HG03159 (cell line): Measurements from ENCODE around the gene CRLF3.
"Not testable (repeated sequence)": the region's sequence is repeated elsewhere in the genome, so short reads cannot be mapped to it uniquely, and the experiment has no call there.

ENCODE experiments used
- ATAC-seq: cut with Tn5 transposase; IDR thresholded peaks from one replicate; pipeline ENCODE4 v1.9.1; 2021; ENCODE audit warnings: mild to moderate bottlenecking, moderate library complexity; ENCODE audit not compliant: unreplicated experiment

CRLF3 gene

DNA sequence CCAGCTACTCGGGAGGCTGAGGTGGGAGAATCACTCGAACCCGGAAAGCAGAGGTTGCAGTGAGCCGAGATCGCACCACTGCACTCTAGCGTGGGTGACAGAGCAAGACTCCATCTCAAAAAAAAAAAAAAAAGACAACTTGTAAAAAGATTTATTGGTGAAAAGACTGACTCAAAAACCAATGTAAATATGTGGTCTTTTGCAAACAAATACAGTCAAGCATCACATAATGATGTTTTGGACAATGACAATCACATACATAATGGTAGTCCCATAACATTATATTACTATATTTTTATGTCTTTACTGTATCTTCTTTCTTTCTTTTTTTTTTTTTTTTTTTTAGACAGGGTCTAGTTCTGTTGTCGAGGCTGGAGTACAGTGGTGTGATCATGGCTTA is 8.3 kb downstream of the CRLF3 start:
- ATAC-seq = no peak

DNA sequence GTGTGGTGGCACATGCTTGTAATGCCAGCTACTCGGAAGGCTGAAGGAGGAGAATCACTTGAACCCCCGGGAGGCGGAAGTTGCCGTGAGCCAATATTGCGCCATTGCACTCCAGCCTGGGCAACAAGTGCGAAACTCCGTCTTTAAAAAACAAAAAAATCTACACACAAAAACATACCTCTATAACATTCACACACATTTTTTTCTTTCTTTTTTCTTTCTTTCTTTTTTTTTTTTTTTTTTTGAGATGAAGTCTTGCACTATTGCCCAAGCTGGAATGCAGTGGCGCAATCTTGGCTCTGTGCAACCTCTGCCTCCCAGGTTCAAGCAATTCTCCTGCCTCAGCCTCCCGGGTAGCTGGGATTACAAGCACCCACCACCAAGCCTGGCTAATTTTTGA is 9.6 kb downstream of the CRLF3 start:
- ATAC-seq = not testable (repeated sequence)

- not testable (repeated sequence) for ATAC-seq
Measured at GRCh38 chr17:30814236-30814635, 10.3 kb downstream of the CRLF3 start.

DNA sequence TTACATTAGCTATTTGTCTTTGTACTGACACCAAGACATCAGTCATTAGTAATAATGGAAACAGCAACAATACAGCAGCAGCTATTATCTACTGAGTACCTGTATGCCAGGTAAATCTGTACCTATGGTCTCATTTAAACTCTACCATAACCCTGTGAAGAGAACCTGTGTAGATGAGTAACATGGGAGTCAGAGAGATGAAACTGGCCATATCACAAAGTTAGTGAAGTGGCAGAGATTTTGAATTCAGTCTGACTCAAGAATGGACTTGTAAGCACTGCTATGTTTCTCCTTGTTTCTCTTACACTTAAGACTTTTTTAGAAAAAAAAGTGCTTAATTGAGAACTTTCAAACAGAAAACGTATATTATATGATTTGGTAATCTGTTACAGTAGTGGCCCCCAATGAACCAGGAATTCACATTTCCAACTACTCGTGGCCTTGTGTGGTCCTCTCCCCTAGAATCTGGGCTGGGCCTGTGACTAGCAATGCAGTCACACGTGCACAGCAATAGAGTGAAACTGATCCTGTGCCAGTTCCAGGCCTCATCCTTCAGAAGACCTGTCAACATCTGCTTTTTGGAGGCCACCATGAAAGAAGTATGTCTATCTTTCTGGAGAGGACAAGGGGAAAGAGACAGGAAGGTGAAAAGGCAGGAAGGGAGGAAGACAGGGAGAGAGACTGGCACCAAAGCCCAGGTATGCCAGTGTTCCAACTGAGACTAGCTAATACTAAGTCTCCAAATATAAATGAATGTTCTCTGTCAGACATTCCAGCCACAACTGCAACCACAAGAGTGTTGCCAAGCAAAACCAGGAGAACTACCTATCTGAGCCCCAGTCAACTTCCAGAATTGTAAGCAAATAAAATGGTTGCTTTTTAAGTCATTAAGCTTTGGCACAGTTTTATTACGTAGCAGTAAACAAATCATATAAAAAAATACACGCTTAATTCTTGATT is 12.0 kb downstream of the CRLF3 start:
- ATAC-seq = no peak

DNA sequence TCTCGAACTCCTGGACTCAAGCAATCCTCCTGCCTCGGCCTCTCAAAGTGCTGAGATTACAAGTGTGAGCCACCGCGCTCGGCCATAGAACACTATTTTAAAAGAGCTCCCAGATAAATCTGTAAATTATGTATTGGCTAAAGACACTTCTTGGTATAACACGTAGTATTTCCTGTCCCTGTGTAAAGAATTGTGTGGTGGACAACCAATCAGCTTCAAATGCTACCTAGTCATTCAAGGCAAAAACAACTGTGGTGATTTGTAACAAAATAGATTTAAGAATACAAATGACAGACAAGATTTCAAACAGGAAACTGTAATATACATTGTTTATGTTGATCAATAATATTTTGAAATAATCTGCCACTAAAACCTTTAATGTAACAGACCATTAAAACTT is 14.6 kb downstream of the CRLF3 start:
- ATAC-seq = no peak

GRCh38 chr17:30808785-30809286 is 15.7 kb downstream of the CRLF3 start:
- peak; percentile 82 for ATAC-seq

DNA sequence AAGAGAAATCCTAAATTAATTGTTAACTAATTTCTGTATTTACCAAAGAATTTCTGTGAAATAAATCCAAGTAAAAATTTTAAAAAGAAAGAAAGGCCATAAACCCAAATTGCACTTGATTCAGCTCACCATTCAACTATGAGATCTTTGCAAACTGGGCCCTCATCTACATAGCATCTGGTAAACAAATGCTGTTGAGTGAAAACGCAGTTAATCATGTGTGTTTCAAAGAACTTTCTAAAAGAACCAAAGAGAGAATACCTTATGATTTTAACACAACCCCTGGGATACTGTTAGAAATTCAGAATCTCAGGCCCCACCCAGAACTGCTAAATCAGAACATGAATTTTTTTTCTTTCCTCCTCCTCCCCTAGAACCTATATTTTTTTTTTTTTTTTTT is 16.6 kb downstream of the CRLF3 start:
- no peak for ATAC-seq

DNA sequence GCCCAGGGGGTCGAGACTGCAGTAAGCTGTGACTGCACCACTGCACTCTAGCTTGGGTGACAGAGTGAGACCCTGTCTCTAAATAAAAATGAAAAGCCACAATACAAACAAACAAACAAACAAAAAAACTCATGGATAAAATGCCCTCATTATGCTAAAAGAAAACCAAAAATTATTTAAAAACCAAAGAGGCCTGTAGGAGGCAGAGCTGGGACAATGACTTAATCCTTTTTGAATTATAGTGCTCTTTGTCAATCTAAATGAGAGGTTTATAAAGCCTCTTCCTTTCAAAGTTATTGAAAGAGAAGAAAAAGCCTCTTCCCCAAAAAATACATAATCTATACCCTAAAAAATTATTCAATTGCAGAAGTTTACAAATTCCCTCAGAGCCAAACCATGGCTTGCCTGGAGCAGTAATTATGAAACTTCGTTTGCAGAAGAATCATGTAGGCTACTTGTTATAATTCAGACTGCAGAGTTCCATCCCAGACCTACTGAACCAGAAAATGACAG is 18.5 kb downstream of the CRLF3 start:
- no peak for ATAC-seq

DNA sequence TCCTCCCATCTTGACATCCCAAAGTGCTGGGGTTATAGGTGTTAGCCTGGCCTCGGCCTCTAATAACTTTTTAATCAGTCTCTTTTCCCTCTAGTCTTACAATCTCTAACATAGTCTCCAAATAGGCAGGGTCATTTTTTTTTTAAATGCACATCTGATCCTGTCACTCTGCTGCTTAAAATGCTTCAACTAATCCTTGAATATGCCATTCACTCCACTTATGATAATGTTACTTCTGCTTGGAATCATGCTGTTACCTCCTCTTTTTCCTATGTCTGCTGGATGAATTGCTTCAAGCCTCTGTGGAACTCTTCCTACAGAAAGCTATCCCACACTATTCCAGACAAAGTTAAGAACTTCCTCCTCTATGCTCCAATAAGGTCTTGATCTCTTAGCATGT is 22.8 kb downstream of the CRLF3 start:
- ATAC-seq = no peak

GRCh38 chr17:30796016-30796415 is 28.5 kb downstream of the CRLF3 start:
- no peak for ATAC-seq

GRCh38 chr17:30794372-30794771 is 30.1 kb downstream of the CRLF3 start:
- no peak for ATAC-seq

DNA sequence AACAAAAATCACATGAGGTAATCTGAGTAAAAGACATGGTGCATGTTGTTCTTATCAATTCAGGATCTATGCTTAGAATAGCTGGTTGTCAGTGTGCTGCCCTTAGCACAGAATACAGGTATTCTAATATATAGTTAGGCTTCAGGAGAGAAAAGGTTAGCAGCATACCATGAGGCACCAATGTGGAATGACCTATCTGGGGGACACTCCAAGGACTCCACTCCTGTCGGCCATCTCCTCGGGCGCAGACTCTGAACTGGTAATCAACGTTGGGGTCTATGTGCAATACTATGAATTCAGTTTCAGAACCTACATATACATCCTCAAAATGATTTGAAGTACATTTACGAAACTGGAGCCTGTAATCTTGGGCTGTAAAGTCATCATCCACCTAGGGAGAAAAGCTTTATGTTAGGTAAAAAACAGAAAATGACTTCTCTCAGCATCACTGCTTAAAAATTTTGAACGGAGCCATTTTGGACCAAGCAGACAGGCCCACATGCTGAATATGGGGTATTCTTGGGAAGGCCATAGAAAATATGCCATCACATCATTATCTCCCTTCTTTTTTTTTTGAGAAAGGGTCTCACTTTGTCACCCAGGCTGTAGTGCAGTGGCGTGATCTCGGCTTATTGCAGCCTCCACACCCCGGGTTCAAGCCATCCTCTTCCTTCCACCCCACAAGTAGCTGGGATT is 31.1 kb downstream of the CRLF3 start:
- ATAC-seq = no peak

- ATAC-seq = no peak
Measured at GRCh38 chr17:30790279-30790678, 34.2 kb downstream of the CRLF3 start.

DNA sequence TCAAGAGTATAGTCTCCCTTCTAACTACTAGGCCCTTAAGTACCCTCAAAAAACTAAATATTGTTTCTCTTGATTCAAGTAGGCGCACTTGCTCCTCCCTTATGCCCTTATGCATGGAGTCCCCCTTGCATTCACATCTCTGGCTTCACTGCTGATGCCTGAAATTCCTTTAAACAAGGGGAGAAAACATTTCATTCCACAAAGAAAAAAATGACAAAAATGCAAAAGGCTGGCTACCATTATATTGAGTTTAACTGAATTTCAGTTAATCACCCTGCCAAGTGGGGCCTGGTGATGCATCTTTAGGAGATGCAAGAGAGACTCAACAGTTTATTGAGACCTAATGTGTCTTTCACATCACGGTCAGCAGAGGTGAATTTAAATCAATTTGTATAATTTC is 35.6 kb downstream of the CRLF3 start:
- no peak for ATAC-seq

DNA sequence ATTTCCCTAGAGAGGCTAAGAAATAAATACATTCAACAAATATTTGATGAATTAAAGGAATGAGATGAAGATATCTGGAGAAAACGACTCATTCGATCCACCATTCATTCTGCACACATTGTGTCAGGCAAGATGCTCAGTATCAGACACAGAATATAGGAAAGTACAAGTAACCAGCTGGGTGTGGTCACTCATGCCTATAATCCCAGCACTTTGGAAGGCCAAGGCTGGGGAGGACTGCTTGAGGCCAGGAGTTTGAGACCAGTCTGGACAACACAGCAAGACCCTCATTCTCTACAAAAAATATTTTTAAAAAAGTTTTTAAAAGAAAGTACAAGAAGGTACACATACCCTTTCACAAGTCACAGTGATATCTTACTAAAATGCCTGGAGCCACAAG is 42.3 kb downstream of the CRLF3 start:
- ATAC-seq = no peak

DNA sequence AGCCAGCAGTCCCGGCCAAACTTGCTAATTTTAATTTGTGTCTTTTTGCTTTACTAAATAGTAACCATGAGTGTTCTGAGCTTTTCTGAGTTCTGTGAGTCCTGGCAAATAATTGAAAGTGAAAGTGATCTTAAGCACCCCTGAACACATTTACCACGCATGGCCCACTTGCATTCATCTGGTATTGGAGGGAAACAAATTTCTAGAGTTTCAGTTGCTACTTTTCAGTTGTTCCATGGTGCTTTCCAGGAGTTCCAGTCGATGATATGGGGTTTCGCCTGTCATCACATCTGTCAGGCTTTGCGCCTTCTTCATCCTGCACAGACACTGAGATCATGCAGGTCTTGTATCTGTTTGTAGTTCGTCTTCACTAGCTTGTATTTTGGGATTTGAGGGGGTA is 44.1 kb downstream of the CRLF3 start:
- no peak for ATAC-seq

GRCh38 chr17:30768771-30769170 is 55.7 kb downstream of the CRLF3 start:
- ATAC-seq = not testable (repeated sequence)

GRCh38 chr17:30767641-30768404 is 56.7 kb downstream of the CRLF3 start:
- not testable (repeated sequence) for ATAC-seq

- no peak for ATAC-seq
Measured at GRCh38 chr17:30761060-30761459, 63.4 kb downstream of the CRLF3 start.

DNA sequence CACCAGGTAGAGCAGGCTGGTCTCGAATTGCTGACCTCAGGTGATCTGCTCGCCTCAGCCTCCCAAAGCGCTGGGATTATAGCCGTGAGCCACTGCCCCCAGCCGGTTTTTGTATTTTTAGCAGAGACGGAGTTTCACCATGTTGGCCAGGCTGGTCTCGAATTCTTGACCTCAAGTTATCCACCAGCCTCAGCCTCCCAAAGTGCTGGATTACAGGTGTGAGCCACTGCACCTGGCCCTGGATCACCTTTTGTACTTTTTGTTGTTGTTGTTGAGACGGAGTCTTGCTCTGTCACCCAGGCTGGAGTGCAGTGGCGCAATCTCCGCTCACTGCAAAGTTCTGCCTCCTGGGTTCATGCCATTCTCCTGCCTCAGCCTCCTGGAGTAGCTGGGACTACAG is 71.2 kb downstream of the CRLF3 start:
- not testable (repeated sequence) for ATAC-seq

- not testable (repeated sequence) for ATAC-seq
Measured at GRCh38 chr17:30750982-30751381, 73.5 kb downstream of the CRLF3 start.
